SKM-1 (cell line): ENCODE data around the gene CYP17A1.
"Not testable (repeated sequence)": the region's sequence is repeated elsewhere in the genome, so short reads cannot be mapped to it uniquely, and the experiment has no call there.

Experiments
- DNase-seq: peaks from one replicate; lab custom pipeline; 2025; ENCODE audit not compliant: unreplicated experiment; lab: John Stamatoyannopoulos, UW

Gene CYP17A1, protein sequence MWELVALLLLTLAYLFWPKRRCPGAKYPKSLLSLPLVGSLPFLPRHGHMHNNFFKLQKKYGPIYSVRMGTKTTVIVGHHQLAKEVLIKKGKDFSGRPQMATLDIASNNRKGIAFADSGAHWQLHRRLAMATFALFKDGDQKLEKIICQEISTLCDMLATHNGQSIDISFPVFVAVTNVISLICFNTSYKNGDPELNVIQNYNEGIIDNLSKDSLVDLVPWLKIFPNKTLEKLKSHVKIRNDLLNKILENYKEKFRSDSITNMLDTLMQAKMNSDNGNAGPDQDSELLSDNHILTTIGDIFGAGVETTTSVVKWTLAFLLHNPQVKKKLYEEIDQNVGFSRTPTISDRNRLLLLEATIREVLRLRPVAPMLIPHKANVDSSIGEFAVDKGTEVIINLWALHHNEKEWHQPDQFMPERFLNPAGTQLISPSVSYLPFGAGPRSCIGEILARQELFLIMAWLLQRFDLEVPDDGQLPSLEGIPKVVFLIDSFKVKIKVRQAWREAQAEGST

DNA sequence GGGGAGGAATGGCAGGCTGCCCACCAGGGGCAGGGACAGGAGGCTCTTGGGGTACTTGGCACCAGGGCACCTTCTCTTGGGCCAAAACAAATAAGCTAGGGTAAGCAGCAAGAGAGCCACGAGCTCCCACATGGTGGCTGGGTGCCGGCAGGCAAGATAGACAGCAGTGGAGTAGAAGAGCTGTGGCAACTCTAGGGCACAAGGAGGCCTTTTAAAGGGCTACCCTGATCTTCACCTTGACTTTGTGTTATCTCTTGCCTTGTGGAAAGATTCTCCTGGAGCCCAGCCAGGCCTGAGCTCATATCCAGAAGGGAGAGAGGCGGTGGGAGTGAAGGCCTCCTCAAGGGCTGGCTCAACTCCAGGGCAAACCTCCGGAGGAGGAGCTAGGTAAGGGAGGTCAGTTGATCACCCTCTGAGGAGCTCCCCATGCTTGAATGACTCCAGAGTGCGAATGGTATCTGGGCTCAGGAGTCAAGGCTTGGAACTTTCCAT is at the start of gene CYP17A1:
CYP17A1 (minus strand) TSS at position 184 of the 492 bp plus-strand sequence; CDS start at position 132, 52 bp downstream.
- no peak for DNase-seq

DNA sequence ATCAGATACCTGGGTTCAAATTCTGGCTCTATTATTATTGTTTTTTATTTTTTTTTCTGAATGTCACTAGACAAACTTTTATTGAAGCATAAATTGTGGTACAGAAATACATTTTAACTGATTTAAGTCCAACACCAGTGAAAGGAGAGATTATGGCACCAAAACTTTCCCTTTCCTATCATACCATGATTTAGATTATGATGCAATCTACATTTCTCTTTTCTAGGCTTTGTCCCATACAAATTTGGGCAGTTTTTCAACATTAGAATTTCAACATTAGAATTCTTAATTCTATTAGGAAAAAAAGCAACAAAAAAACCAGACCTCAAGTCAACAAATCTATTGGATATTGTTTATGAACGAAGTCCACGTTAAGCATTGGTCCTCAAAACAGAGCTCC is 43.0 kb upstream of the CYP17A1 start:
- DNase-seq, result no peak

GRCh38 chr10:102878629-102879028 is 41.4 kb upstream of the CYP17A1 start:
- DNase-seq, result no peak

GRCh38 chr10:102876747-102877153 is 39.5 kb upstream of the CYP17A1 start:
- DNase-seq, result no peak

GRCh38 chr10:102872163-102872562 is 35.0 kb upstream of the CYP17A1 start:
- no peak for DNase-seq

- no peak for DNase-seq
Measured at GRCh38 chr10:102870221-102870620, 33.0 kb upstream of the CYP17A1 start.

DNA sequence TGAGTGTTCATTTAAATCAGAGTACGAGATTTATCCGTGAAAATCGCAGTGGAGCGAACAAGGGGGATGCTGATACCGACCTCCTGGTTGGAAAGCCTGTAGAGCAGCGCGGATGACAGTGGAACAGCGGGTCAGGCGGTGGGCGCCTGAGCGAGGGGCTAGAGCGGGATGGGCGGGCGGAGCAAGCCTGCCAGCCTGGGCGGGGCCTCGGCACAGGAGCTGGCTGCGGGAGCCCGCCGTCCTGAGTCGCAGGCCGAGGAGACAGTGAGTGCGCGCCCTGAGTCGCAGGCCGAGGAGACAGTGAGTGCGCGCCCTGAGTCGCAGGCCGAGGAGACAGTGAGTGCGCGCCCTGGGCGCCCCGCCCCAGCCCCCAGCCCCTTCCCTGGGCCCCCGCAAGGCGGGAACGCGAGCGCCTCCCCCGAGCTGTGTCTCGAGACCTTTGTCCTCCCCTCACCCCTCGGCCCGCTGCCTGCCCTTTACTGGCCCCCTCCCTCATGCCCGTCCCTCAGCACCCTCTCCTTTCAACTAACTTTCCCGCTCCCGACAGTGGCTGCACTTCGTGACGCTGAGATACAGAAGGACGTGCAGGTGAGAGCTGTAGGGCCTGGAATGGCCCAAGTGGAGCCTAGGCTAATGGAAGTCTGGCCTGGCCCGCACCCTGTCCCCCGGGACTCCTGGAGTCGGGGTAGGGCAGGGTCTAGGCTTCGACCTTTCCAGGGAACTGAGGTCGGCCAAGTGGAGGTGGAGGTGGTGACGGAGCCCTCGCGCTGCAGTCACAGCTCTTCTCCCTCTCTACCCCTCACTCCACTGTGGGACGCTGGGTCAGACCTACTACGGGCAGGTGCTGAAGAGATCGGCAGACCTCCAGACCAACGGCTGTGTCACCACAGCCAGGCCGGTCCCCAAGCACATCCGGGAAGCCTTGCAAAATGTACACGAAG is 32.3 kb upstream of the CYP17A1 start, which contains the start of gene AS3MT:
AS3MT (plus strand) TSS at position 213 of the 941 bp plus-strand sequence; CDS start at position 336, 123 bp downstream.
- no peak for DNase-seq

DNA sequence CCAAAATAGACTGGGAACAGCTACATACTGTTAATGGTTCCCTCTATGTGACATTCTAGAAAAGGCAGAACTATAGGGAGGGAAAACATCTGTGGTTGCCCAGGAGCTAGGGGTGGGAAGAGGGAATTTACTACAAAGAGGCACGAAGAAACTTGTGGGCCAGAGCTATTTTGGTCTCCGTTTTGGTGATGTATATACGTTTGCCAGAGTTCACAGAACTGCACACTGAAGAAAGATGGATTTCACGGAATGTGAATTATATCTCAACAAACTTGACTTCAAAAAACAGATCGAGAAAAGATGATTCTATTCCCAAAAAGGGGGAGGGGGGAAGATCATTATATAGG is 31.7 kb upstream of the CYP17A1 start:
- no peak for DNase-seq

DNA sequence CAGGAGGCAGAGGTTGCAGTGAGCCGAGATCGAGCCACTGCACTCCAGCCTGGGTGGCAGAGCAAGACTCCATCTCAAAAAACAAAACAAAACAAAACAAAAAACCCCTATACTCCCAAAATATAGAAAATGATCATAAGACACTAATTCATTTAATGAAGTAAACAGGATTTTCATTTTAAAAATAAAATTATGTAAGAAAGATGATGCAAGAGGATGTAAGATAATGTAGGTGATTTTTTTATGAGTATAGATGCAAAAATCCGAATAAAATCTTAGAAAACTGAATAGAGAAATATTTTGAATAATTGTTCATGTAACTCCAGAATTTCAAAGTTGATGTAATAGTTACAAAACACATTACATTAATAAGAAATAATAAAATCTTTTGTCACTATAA is 28.4 kb upstream of the CYP17A1 start:
- no peak for DNase-seq

GRCh38 chr10:102863660-102864059 is 26.4 kb upstream of the CYP17A1 start:
- no peak for DNase-seq

DNA sequence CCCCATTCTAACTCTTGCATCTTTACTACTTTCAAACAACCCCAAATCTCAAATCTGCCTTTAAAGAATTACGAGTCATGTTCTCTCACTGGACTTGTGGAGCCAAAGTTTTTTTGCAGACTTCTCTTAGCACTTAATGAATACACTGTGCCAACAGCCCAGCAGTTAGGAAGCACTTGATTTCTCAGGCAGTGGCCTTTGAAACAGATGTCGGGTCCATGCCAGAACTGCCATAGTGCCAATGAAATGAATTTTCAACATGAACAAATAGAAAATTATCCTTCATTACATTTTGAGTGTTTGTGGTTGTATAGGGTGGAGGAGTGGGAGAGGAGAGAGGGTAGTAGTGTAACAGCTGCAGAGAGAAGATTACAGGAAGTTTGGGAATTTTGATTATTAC is 22.7 kb upstream of the CYP17A1 start:
- DNase-seq, result no peak

GRCh38 chr10:102856758-102857424 is 19.7 kb upstream of the CYP17A1 start:
- DNase-seq, result no peak

DNA sequence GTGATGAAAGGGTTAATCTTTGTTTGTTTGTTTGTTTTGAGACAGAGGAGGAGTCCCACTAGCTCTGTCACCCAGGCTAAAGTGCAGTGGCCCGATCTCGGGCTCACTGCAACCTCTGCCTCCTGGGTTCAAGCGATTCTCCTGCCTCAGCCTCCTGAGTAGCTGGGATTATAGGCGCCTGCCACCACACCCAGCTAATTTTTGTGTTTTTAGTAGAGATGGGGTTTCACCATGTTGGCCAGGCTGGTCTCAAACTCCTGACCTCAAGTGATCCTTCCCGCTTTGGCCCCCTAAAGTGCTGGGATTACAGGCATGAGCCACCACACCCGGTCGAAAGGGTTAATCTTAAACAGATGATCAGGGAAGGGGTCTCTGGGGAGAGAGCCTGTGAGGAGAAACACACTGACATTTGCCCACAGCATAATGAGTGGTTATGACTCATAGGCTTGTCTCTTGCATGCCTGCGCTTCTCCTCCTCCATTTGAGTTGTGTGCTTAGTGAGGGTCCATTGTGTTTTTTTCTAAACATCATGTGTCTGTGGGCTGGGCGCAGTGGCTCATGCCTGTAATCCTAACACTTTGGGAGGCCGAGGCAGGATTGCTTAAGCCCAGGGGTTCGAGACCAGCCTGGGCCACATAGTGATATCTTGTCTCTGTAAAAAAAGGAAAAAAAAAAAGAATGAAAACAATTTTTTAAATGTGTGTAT is 18.7 kb upstream of the CYP17A1 start:
- DNase-seq, result not testable (repeated sequence)

- not testable (repeated sequence) for DNase-seq
Measured at GRCh38 chr10:102853237-102853636, 16.0 kb upstream of the CYP17A1 start.

DNA sequence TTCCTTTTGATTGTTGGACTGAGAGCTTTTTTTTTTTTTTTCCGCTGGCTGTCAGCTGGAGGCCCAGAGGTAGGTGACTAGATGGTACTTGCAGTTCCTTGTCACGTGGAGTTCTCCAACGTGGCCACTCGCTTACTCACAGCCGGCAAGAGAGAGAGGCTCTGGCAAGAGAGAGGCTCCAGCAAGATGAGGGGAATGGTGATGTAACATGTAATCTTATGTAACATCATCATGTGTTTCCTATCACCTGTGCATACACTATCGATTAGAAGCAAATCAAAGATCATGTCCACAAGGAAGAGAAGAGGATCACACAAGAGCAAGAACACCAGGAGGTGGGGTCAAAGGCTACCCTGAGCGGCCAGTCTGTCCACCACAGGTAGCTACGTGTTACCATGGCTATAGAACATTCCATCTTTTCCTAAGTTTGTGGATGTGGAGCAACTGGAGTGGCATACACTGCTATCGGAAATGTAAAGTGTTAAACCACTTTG is 12.9 kb upstream of the CYP17A1 start:
- DNase-seq, result no peak

DNA sequence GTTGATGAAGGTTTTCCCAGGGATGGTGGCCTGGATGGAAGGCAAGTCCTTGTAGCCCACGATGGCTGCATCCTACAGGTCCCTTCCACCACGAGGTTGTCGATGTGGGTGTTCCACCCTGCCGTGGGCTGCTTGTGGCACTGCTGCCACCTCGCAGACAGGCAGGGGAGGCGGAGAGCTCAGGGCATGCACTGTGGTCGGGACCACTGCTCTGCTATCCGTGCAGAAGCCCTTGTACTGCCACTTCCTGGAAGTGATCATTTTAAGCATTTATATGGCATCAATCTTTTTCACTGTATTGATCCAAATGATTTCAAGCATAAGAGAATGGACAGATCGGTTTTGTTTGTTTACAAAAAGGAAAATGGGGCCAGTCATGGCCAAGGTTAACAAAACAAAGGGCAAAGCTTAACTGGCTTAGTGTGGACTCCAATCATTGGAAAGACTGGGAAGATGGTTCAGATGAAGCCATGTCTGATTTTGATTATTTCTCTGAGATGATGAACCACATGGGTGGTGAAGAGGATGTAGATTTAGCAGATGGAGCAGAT is 8.2 kb upstream of the CYP17A1 start:
- DNase-seq, result no peak

DNA sequence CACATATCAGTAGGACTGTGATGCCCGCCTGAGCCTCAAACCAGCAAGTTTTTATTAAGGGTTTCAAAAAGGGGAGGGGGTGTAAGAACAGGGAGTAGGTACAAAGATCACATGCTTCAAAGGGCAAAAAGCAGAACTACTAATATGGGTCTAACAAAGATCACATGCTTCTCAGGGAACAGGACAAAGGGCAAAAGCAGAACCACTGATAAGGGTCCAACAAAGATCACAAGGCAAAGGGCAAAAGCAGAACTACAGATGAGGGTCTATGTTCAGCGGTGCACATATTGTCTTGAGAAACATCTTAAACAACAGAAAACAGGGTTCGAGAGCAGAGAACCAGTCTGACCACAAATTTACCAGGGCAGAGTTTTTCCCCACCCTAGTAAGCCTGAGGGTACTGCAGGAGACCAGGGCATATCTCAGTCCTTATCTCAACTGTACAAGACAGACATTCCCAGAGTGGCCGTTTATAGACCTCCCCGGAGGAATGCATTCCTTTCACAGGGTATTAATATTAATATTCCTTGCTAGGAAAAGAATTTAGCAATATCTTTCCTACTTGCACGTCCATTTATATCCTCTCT is 7.1 kb upstream of the CYP17A1 start:
- DNase-seq, result not testable (repeated sequence)

DNA sequence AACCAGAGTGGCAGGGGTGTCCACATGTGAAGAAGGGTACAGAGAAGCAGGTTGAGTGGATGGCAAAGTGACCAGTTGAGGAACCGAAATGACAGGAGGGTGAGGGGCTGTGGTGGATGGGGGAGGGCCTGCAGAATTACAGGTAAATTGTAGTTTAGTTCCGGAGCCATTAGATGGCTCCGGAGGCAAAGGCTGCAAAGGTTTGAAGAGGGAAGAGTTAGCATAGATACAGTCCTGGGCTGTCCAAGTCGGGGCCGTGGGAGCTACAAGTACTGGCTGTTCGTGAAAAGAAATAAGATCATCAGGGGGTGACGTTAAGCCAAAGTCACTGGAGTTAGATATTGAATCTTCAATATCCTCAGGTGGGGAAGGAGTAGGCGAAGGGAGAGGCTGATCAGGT is 5.9 kb upstream of the CYP17A1 start:
- not testable (repeated sequence) for DNase-seq

GRCh38 chr10:102841827-102842345 is 4.7 kb upstream of the CYP17A1 start:
- DNase-seq, result no peak
